Measurements from ENCODE around the gene CENPH.
"Not testable (repeated sequence)": the region's sequence is repeated elsewhere in the genome, so short reads cannot be mapped to it uniquely, and the experiment has no call there.

CENPH gene

DNA sequence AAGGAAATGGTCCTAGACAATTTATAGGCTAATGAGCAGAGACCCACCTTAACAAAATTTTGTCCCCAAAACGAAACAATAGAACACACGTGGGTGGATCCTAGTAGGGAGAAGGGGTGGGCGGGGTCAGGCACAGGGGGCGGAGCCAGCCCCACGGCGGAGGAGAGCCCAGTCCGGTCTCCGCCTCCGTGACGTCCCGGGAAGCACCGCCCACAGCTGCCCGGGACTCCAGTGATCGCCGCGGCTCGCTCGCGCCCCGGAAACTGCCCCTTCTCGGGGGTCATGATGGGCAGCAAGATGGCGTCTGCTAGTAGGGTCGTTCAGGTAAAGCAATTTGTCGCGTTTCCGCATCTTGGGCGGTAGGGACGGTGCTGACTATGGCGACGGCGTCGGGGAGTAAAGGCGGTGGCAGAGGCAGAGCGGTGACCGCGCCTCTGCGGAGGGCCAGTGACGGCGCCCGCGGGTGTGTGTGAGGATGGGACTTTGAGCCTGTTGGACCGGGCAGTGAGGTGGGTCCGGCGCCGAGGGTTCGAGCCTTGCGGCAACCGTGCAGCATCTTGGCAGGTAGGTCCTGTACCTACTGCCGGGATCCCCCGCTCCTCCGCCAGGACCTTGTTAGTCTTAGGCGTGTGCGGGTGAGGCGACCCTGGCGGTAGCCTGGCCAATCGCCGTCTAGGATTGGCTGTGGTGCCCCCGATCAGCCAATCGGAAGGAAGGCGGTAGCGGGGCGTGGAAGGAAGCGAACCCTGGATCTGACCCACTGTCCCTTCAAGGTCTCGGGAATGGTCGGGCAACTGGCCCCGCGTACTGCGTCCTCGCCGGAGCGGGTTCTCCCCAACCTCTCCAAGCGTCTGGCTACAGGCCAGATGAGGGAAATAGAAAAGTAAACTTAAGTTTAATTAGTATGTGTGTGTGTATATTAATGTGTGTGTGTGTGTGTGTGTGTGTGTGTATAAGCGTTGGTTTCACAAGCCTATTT, 28.5 kb downstream of the CENPH start:
- peak overlapping the region; percentile 74 to 90 for H3K27ac ChIP-seq (ENCODE audit: insufficient read depth in 1 of 2, low read depth in 1 of 2, low read length in 2 of 2, poor library complexity in 1 of 2, severe bottlenecking in 2 of 2)
- ChIA-PET CTCF (interaction anchor here (0.8 kb wide), 2 partner anchors 28 to 124 kb away, joined by 4 to 5 read pairs; partner anchors contain the start of genes CENPH and SLC30A5), POLR2A (interaction anchor here (0.7 to 1.7 kb wide), 2 partner anchors 15 to 115 kb away, joined by 4 to 7 read pairs; partner anchors contain the start of gene CCDC125)
- no peaks in the 10 kb centered on the region for H3K27me3 ChIP-seq (replicated peaks in 2 of 5; ENCODE audit: control insufficient read depth in 4 of 5, insufficient read depth in 5 of 5, low read length in 4 of 5)
- H3K36me3 ChIP-seq (ENCODE audit: control insufficient read depth in 4 of 4, insufficient read depth in 4 of 4, low read length in 3 of 4) = peaks cover 0 to 5% (median 3%) of the 10 kb centered on the region in 4 experiments
- H3K4me3 ChIP-seq (ENCODE audit: control insufficient read depth in 1 of 7, extremely low read depth in 1 of 7, insufficient read depth in 4 of 7, low read depth in 2 of 7, low read length in 6 of 7) = peak overlapping the region; percentile 96 to 100 (median 98)
- H3K9me3 ChIP-seq (ENCODE audit: control extremely low read depth in 1 of 5, control insufficient read depth in 4 of 5, insufficient read depth in 2 of 5, low read depth in 1 of 5, low read length in 4 of 5) = no peaks in the 10 kb centered on the region
- DNase-seq = peak; percentile 93 to 96 (median 96)
- H3K4me1 ChIP-seq (ENCODE audit: control extremely low read depth in 1 of 4, control insufficient read depth in 4 of 4, insufficient read depth in 4 of 4, low read length in 3 of 4) = peaks cover 5 to 14% (median 8%) of the 10 kb centered on the region in 4 experiments
- WGBS (ENCODE audit: insufficient coverage) = 0% methylated on average over 53 of the region's 73 CpGs

DNA sequence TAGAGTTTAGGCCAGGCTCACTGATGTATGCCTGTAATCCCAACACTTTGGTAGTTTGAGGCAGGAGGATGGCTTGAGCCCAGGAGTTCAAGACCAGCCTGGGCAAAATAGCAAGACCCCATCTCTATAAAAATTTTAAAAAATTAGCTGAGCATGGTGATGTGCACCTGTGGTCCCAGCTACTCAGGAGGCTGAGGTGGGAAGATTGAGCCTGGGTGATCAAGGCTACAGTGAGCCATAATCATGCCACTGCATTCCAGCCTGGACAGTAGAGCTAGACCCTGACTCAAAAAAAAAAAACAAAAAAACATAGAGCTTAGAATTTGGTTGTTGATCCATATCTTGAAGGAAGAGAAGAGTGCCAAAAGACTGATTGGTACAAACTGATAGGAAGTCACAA, 30.6 kb downstream of the CENPH start:
- Histone ChIP-seq H3K36me3 (ENCODE audit: control insufficient read depth in 4 of 4, insufficient read depth in 4 of 4, low read length in 3 of 4) (peaks cover 0 to 5% (median 2%) of the 10 kb centered on the region in 4 experiments), H3K27ac (ENCODE audit: insufficient read depth in 1 of 2, low read depth in 1 of 2, low read length in 2 of 2, poor library complexity in 1 of 2, severe bottlenecking in 2 of 2) (no peak overlapping the region), H3K4me3 (ENCODE audit: control insufficient read depth in 1 of 7, extremely low read depth in 1 of 7, insufficient read depth in 4 of 7, low read depth in 2 of 7, low read length in 6 of 7) (no peak overlapping the region), H3K4me1 (ENCODE audit: control extremely low read depth in 1 of 4, control insufficient read depth in 4 of 4, insufficient read depth in 4 of 4, low read length in 3 of 4) (peaks cover 5 to 14% (median 8%) of the 10 kb centered on the region in 4 experiments), H3K27me3 (replicated peaks in 2 of 5; ENCODE audit: control insufficient read depth in 4 of 5, insufficient read depth in 5 of 5, low read length in 4 of 5) (no peaks in the 10 kb centered on the region), H3K9me3 (ENCODE audit: control extremely low read depth in 1 of 5, control insufficient read depth in 4 of 5, insufficient read depth in 2 of 5, low read depth in 1 of 5, low read length in 4 of 5) (no peaks in the 10 kb centered on the region)
- ChIA-PET CTCF (interaction anchor here (1.0 to 1.3 kb wide), 2 partner anchors 47 to 126 kb away, joined by 3 read pairs; partner anchors contain the start of gene SLC30A5), POLR2A (no interaction called here)
- DNase-seq = no peak

DNA sequence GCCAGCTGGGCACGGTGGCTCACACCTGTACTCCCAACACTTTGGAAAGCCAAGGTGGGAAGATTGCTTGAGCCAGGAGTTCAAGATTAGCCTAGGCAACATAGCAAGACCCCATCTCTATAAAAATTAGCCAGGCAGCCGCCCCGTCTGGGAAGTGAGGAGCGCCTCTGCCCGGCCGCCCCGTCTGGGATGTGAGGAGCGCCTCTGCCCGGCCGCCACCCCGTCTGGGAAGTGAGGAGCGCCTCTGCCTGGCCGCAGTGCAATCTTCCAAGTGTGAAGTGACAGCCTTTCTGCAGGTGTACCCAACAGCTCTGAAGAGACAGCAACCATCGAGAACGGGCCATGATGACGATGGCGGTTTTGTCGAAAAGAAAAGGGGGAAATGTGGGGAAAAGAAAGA, 31.0 kb downstream of the CENPH start:
- WGBS (ENCODE audit: insufficient coverage) = 99% methylated on average over 13 of the region's 18 CpGs
- H3K27me3 ChIP-seq (replicated peaks in 2 of 5; ENCODE audit: control insufficient read depth in 4 of 5, insufficient read depth in 5 of 5, low read length in 4 of 5); H3K9me3 ChIP-seq (ENCODE audit: control extremely low read depth in 1 of 5, control insufficient read depth in 4 of 5, insufficient read depth in 2 of 5, low read depth in 1 of 5, low read length in 4 of 5); POLR2A ChIA-PET; H3K4me3 ChIP-seq (ENCODE audit: control insufficient read depth in 1 of 7, extremely low read depth in 1 of 7, insufficient read depth in 4 of 7, low read depth in 2 of 7, low read length in 6 of 7); DNase-seq; H3K36me3 ChIP-seq (ENCODE audit: control insufficient read depth in 4 of 4, insufficient read depth in 4 of 4, low read length in 3 of 4); H3K27ac ChIP-seq (ENCODE audit: insufficient read depth in 1 of 2, low read depth in 1 of 2, low read length in 2 of 2, poor library complexity in 1 of 2, severe bottlenecking in 2 of 2): not testable (repeated sequence)
- peaks cover 5 to 14% (median 8%) of the 10 kb centered on the region in 4 experiments for H3K4me1 ChIP-seq (ENCODE audit: control extremely low read depth in 1 of 4, control insufficient read depth in 4 of 4, insufficient read depth in 4 of 4, low read length in 3 of 4)
- CTCF ChIA-PET = interaction anchor here (1.3 kb wide), 1 partner anchor 46 kb away, joined by 3 read pairs; no protein-coding TSS in a partner anchor

DNA sequence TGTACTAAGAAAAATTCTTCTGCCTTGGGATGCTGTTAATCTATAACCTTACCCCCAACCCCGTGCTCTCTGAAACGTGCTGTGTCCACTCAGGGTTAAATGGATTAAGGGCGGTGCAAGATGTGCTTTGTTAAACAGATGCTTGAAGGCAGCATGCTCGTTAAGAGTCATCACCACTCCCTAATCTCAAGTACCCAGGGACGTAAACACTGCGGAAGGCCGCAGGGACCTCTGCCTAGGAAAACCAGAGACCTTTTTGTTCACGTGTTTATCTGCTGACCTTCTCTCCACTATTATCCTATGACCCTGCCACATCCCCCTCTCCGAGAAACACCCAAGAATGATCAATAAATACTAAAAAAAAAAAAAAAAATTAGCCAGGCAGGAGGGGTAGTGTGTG, 31.4 kb downstream of the CENPH start:
- H3K27me3 ChIP-seq (replicated peaks in 2 of 5; ENCODE audit: control insufficient read depth in 4 of 5, insufficient read depth in 5 of 5, low read length in 4 of 5); H3K36me3 ChIP-seq (ENCODE audit: control insufficient read depth in 4 of 4, insufficient read depth in 4 of 4, low read length in 3 of 4); CTCF ChIA-PET; H3K4me3 ChIP-seq (ENCODE audit: control insufficient read depth in 1 of 7, extremely low read depth in 1 of 7, insufficient read depth in 4 of 7, low read depth in 2 of 7, low read length in 6 of 7); DNase-seq; POLR2A ChIA-PET; H3K9me3 ChIP-seq (ENCODE audit: control extremely low read depth in 1 of 5, control insufficient read depth in 4 of 5, insufficient read depth in 2 of 5, low read depth in 1 of 5, low read length in 4 of 5); H3K27ac ChIP-seq (ENCODE audit: insufficient read depth in 1 of 2, low read depth in 1 of 2, low read length in 2 of 2, poor library complexity in 1 of 2, severe bottlenecking in 2 of 2): not testable (repeated sequence)
- WGBS (ENCODE audit: insufficient coverage) = no CpG with 5 or more reads among the region's 9 CpGs
- H3K4me1 ChIP-seq (ENCODE audit: control extremely low read depth in 1 of 4, control insufficient read depth in 4 of 4, insufficient read depth in 4 of 4, low read length in 3 of 4) = peaks cover 5 to 14% (median 8%) of the 10 kb centered on the region in 4 experiments

DNA sequence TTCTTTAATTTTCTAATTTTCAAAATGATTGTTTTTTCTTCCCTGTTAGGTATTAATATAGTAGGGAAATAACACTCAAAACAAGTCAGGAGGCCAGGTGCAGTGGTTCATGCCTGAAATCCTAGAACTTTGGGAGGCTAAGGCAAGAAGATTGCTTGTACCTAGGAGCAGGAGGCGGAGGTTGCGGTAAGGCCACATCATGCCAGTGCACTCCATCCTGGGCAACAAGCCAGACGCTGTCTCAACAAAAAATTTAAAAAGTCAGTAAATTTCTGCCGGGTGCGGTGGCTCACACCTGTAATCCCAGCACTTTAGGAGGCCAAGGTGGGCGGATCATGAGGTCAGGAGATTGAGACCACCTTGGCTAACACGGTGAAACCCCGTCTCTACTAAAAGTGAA, 35.1 kb downstream of the CENPH start:
- H3K27me3 ChIP-seq (replicated peaks in 2 of 5; ENCODE audit: control insufficient read depth in 4 of 5, insufficient read depth in 5 of 5, low read length in 4 of 5) = no peaks in the 10 kb centered on the region
- ChIA-PET POLR2A (no interaction called here), CTCF (no interaction called here)
- H3K9me3 ChIP-seq (ENCODE audit: control extremely low read depth in 1 of 5, control insufficient read depth in 4 of 5, insufficient read depth in 2 of 5, low read depth in 1 of 5, low read length in 4 of 5) = no peaks in the 10 kb centered on the region
- no peaks in the 10 kb centered on the region for H3K4me1 ChIP-seq (ENCODE audit: control extremely low read depth in 1 of 4, control insufficient read depth in 4 of 4, insufficient read depth in 4 of 4, low read length in 3 of 4)
- H3K27ac ChIP-seq (ENCODE audit: insufficient read depth in 1 of 2, low read depth in 1 of 2, low read length in 2 of 2, poor library complexity in 1 of 2, severe bottlenecking in 2 of 2) = no peak overlapping the region
- 100% methylated on average over 8 of the region's 8 CpGs for WGBS (ENCODE audit: insufficient coverage)
- H3K36me3 ChIP-seq (ENCODE audit: control insufficient read depth in 4 of 4, insufficient read depth in 4 of 4, low read length in 3 of 4) = peaks cover 10 to 23% (median 14%) of the 10 kb centered on the region in 4 experiments
- DNase-seq = no peak
- no peak overlapping the region for H3K4me3 ChIP-seq (ENCODE audit: control insufficient read depth in 1 of 7, extremely low read depth in 1 of 7, insufficient read depth in 4 of 7, low read depth in 2 of 7, low read length in 6 of 7)

DNA sequence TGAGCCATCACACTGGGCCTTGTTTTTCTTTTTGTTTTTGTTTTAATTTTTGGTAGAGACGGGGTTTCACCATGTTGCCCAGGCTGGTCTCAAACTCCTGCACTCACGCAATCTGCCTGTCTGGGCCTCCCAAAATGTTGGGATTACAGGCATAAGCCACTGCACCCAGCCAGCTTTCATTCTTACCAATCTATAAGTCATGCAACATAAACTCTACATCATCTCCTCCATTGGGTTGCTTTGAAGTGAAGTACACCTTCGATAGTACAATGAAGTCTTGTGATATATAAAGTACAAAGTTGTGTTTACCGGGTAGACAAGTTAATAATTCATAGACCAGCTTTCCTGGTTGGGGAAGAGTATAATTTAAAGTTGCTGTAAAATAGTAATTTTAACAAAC, 36.5 kb downstream of the CENPH start:
- DNase-seq = no peak
- H3K27me3 ChIP-seq (replicated peaks in 2 of 5; ENCODE audit: control insufficient read depth in 4 of 5, insufficient read depth in 5 of 5, low read length in 4 of 5) = no peaks in the 10 kb centered on the region
- H3K4me1 ChIP-seq (ENCODE audit: control extremely low read depth in 1 of 4, control insufficient read depth in 4 of 4, insufficient read depth in 4 of 4, low read length in 3 of 4) = no peaks in the 10 kb centered on the region
- 100% methylated on average over 2 of the region's 4 CpGs for WGBS (ENCODE audit: insufficient coverage)
- H3K9me3 ChIP-seq (ENCODE audit: control extremely low read depth in 1 of 5, control insufficient read depth in 4 of 5, insufficient read depth in 2 of 5, low read depth in 1 of 5, low read length in 4 of 5) = no peaks in the 10 kb centered on the region
- POLR2A ChIA-PET = no interaction called here
- CTCF ChIA-PET = no interaction called here
- H3K4me3 ChIP-seq (ENCODE audit: control insufficient read depth in 1 of 7, extremely low read depth in 1 of 7, insufficient read depth in 4 of 7, low read depth in 2 of 7, low read length in 6 of 7) = no peak overlapping the region
- no peak overlapping the region for H3K27ac ChIP-seq (ENCODE audit: insufficient read depth in 1 of 2, low read depth in 1 of 2, low read length in 2 of 2, poor library complexity in 1 of 2, severe bottlenecking in 2 of 2)
- peaks cover 7 to 30% (median 18%) of the 10 kb centered on the region in 4 experiments for H3K36me3 ChIP-seq (ENCODE audit: control insufficient read depth in 4 of 4, insufficient read depth in 4 of 4, low read length in 3 of 4)

DNA sequence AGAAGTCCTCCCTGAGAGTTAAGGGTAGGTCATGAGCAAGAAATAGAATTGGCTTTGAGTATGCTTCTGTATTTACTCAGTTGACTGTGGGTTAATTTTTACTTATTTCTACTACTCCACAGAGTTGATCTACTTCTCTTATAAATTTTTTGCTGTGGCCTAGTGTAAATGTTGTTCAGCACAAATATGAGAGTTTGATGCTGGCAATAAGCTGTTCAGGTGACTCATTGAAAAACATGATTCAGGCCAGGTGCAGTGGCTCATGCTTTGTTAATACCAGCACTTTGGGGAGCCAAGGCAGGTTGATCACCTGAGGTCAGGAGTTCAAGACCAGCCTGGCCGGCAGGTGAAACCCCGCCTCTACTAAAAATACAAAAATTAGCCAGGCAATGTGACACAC, 40.8 kb downstream of the CENPH start:
- no CpG with 5 or more reads among the region's 2 CpGs for WGBS (ENCODE audit: insufficient coverage)
- H3K9me3 ChIP-seq (ENCODE audit: control extremely low read depth in 1 of 5, control insufficient read depth in 4 of 5, insufficient read depth in 2 of 5, low read depth in 1 of 5, low read length in 4 of 5) = no peaks in the 10 kb centered on the region
- no peaks in the 10 kb centered on the region for H3K27me3 ChIP-seq (replicated peaks in 2 of 5; ENCODE audit: control insufficient read depth in 4 of 5, insufficient read depth in 5 of 5, low read length in 4 of 5)
- no peak for DNase-seq
- peaks cover 0 to 6% (median 4%) of the 10 kb centered on the region in 4 experiments for H3K4me1 ChIP-seq (ENCODE audit: control extremely low read depth in 1 of 4, control insufficient read depth in 4 of 4, insufficient read depth in 4 of 4, low read length in 3 of 4)
- ChIA-PET CTCF (interaction anchor here (0.6 kb wide), 1 partner anchor 22 kb away, joined by 3 read pairs; no protein-coding TSS in a partner anchor), POLR2A (no interaction called here)
- H3K4me3 ChIP-seq (ENCODE audit: control insufficient read depth in 1 of 7, extremely low read depth in 1 of 7, insufficient read depth in 4 of 7, low read depth in 2 of 7, low read length in 6 of 7) = no peak overlapping the region
- no peak overlapping the region for H3K27ac ChIP-seq (ENCODE audit: insufficient read depth in 1 of 2, low read depth in 1 of 2, low read length in 2 of 2, poor library complexity in 1 of 2, severe bottlenecking in 2 of 2)
- peaks cover 6 to 28% (median 16%) of the 10 kb centered on the region in 4 experiments for H3K36me3 ChIP-seq (ENCODE audit: control insufficient read depth in 4 of 4, insufficient read depth in 4 of 4, low read length in 3 of 4)

All from common myeloid progenitor, CD34-positive (primary cell).